NCI-H1105 treated with DMSO at 0.1 percent for 48 hours (cell line): ENCODE data around the gene PSMG3.

ENCODE experiments used
- DNase-seq: peaks from one replicate; lab custom pipeline; 2025; lab: John Stamatoyannopoulos, UW

Gene PSMG3

DNA sequence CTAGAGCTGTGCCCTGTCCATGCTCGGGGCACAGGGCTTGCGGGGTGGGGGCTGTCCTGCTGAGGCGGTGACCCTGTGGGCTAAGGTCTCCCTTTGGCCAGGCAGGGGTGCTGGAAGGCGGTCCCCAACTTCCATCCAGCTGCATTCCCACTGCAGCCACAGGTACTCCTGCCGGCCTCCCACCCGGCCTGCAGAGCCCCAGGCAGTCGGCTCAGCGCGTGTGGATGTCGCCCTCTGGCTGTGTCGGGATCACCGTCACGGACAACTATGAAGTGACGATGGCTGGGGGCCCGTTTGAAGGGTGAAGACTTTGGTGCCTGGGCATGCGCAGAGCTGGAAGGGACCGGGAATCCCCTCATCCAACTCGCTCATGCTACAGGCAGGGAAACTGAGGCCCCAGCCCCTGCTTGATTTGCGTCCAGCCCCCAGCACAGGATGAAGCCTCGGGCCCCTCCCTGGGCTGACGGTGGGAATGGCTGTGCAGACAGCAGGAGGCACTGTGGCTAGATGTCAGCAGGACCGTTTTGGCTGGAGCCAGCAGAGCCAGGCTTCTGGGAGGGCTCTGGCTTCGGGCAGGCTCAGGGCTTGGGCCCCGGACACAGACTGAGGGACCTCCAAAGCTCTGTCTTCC is 11.5 kb downstream of the PSMG3 start:
- no peak for DNase-seq

DNA sequence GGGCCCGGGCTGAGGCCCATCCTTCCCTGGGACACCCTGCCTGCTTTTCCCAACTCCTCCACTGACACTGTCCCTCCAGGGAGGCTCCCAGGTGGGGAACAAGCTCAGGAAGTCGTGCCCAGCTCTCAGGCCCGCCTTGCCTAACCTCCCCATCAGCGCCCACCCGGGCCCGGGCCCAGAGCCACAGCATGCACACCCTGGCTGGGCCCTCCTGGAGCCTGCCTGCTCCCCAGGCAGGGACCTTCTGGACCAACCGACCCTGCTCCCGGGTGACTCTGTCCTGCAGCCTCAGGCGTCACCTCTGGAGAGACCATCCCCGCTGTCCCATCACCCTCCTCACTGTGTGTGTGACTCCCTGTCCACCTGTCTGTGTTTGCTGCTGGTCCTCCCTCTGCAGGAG is 12.1 kb downstream of the PSMG3 start:
- DNase-seq = no peak

DNA sequence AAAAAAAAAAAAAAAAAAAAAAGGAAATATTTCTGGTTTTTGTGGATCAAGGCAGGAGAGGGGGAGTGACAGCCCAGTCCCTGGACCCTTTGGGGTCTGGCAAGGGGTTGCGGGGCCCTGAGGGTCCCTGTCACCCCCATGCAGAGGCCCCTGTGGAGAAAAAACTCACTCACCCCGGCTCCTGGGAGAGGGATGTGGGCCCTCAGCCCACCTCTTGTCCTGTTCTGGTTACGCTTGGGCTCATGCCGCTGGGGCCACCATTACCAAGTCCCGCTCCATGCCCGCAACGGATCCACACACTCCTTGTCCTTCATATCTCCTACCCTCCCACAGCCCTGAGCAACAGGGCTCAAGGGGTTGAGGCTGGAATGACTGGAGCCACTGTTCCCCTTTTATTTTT is 12.8 kb downstream of the PSMG3 start:
- DNase-seq = no peak

- peak; percentile 92 for DNase-seq
These were observed 13.9 kb downstream of the PSMG3 start, which contains the start of gene TMEM184A for GRCh38 chr7:1555813-1556543. Gene TMEM184A (minus strand): TSS chr7:1556205. CDS start chr7:1555484, 721 bp downstream.

GRCh38 chr7:1555046-1555812 is 14.6 kb downstream of the PSMG3 start:
- no peak for DNase-seq

DNA sequence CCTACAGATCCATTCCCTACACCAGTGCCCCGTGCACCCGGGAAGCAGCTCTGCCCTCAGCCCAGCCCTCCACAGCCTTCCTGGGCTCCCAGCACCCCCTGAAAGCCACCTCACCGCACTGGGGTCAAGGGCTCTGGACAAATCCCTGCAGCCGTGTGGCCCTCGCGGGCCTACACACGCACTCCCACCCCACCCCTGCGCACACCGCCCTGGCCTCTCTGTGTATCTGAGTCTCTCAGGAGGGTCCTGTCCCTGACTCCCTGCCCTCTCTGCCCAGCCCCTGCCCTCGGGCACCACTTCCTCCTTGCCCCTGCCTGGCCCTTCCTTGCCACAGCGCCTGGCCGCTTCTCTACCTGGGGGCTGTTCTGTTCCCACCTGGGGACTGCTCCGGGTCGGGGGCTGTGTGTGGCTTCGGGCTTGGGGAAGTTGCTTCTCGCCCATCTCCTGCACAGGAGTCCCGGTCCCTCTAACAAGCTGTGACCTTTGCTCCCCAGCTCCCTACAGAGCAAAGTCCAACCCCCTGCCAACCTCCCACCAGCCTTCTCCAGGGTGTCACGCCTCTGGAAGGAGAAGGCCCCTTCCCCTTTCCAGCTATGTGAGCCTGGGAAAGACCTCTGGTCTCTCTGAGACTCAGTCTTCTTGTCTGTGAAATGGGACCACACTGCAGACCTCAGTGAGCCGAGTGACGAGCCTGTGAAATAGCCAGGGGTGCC is 15.3 kb downstream of the PSMG3 start:
- no peak for DNase-seq

DNA sequence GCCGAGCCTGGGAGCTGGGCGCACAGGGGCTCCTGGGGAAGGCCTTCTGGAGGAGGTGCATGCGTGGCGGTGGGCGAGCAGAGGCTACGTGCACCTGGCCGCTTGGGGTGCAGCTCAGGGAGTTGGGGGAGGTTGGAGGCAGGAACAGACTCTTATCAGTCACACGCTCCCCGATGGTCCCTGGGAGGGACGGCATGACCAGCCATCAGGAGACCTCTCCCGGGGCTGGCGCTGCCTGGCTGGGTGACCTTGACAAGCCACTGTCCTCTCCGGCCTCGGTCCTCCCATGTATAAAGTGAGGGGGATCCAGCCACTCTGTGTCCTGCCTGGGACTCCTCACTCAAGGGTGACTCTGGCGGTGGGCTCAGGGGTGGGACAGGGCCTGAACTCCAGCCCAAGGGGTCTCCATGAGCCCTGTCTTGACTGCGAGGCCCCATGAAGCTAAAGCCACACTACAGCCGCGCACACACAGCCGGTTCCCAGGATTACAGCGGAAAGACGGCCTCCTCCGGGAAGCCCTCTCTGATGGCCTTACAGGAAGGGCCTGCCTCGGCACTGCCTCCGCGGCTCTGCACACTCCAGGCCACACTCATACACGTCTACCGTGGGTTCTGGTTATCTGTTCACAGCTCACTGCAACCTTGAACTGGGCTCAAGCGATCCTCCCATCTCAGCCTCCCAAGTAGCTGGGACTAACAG is 16.2 kb downstream of the PSMG3 start:
- DNase-seq = no peak

DNA sequence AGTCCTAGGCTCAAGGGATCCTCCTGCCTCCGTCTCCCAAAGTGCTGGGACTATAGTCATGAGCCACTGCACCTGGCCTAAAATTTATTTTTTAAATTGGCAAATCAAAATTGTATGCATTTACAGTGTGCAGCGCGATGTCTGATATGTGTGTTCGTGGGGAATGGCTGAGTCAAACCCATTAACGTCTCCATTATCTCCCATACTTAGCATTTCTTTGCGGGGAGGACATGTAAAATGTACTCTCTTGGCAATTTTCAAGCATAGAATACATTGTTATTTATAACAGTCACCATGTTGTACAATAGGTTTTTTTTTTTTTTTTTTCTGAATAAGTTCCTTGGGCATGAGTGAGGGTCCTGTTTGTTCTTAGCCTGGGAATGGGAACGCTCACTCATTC is 17.6 kb downstream of the PSMG3 start:
- DNase-seq = no peak

DNA sequence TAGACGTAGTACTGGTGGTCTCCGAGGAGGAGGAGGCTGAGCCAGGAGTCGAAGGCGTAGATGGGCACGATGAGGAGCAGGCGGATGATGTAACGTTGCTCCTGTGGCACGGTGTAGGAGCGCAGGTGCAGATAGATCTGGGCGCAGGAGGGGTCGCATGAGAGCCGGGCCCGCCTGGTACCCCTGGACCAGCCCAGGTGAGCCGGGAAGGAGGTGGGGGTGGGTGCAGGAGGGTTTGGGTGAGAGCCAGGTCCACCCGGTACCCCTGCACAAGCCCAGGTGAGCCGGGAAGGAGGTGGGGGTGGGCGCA is 19.0 kb downstream of the PSMG3 start:
- DNase-seq = no peak

- DNase-seq = no peak
These were observed 19.6 kb downstream of the PSMG3 start for GRCh38 chr7:1550005-1550845.

- DNase-seq = no peak
These were observed 20.4 kb downstream of the PSMG3 start for GRCh38 chr7:1549357-1550004.

DNA sequence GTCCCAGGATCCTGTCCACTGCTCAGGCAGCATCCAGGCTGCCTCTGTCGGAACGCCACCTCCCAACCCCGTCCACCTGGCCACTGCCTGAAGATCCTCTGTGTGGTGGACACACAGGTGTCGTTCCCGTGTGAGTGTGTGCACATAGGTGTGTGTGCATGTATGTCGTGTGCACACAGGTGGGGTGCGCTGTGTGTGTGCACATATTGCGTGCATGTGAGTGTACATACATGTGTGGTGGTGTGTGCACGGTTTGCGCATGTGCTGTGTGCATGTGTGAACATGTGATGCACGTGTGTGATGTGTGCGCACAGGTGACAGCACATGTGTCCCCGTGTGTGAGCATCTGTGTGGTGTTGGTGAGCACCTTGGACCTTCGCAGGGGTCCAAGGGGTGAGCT is 20.9 kb downstream of the PSMG3 start:
- DNase-seq = no peak

- no peak for DNase-seq
These were observed 21.4 kb downstream of the PSMG3 start for GRCh38 chr7:1548438-1548831.

DNA sequence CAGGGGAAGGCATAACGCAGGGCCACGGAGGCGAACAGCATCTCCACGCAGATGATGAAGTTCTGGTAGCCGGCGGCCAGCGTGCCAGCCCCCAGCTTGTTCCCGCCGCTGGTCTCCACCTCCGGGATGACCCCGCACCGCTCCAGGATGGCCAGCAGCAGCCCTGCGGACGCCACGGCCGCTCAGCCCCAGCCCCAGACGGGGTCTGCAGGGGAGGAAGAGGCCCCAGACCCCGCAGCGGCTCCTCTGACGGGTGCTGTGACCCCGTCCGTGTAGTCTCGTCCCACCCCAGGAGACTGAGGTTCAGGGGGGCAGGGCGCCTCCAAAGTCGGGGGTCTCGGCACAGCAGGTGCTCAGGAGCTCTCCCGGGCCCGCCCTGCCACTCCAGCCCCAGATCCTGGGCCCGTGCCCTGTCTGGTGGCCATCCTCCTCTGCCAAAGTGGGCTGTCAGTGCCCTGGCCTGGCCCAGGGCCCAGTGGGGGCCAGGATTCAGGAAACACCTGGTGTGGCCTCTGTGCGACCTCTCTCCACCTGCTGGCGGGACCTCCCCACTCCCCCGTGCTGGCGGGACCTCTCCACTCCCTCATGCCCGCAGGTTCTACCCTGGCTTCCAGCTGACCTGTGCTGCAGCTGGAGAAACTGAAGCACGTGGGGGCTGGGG is 21.9 kb downstream of the PSMG3 start:
- no peak for DNase-seq

DNA sequence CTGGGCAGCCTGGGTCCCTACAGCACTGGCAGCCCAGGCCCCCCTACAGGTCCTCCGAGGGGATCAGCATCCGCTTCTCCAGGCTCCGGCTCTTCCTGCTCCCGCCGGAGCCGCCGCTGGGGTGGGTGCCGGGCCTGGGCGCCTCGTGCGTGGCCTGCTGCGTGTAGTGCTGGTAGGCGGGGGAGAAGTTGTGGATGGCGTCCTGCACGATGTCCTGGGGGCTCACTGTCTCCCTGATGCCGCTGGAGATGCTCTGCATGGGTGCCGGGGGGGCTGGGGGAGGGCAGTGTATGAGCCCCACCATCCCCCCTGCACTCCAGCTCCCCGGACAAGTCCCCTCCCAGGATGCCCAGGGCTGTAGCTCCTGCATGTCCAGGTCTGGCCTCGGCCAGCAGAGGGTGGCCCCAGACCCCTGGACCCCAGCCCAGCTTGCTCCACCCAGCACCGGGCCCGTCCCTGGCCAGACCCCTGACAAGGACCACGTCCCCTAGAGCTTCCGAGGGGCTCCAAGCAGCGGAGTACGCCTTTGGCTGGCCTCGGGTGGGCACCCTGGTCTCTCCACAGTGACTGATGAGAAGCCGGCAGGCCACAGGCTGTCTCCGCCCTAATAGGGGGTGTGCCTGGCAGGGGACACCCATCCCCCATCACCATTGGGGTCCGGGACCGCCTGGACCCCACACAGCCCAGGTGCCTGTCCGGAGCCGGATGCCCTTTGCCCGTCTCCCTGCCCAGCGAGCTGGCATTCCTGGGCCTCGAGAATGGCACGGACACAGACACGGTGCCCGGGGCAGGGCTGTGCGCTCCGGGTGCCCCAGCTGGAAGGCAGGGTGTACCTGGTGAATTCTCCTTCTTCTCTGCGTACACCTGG is 22.7 kb downstream of the PSMG3 start:
- DNase-seq = no peak

DNA sequence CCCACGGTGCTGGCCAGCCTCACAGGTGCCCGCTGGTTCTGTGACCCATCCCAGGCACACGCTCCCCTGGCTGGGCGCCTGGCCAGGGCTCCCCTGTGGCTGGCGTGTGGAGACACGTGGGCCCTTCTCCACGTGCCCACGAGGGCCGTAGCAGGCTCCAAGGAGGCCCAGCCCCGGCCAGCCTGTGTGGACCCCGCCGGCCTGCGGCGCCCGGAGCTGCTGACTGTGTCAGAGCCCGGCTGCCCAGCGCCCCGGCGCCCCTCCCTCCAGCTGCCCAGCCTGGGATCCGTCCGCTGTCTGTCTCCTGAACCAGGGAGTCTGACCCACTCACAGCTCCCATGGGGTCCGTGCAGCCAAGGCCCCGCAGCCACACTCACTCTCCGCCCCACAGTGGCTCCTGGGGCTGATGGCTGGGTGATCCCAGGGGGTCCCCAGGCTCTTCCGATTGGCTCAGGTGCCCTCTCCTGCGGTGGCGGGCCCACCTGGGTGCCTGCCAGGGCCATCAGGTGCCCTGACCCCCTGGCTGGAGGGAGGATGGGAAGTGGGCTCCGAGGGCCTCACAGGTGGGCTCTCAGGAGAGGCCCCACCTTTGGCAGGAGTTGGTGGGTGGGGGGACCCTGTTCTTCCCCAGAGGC is 23.4 kb downstream of the PSMG3 start:
- DNase-seq = no peak

GRCh38 chr7:1545417-1546246 is 24.2 kb downstream of the PSMG3 start:
- no peak for DNase-seq
